HEK293T (cell line): ENCODE data around the gene UVSSA.

Experiments used
- L3MBTL2 ChIP-seq: fragments of 450-650 bp; conservative IDR thresholded peaks from 2 replicates; pipeline ENCODE4 v1.6.1; 2016; ENCODE audit warnings: mild to moderate bottlenecking
- LEF1 ChIP-seq: fragments of 450-650 bp; IDR thresholded peaks from 2 replicates; pipeline ENCODE4 v1.6.1; 2017; ENCODE audit warnings: mild to moderate bottlenecking, borderline replicate concordance
- NFRKB ChIP-seq: fragments of 450-650 bp; IDR thresholded peaks from 2 replicates; pipeline ENCODE4 v1.6.1; 2016; ENCODE audit warnings: mild to moderate bottlenecking, moderate library complexity
- SUZ12 ChIP-seq: fragments of 450-650 bp; IDR thresholded peaks from 2 replicates; pipeline ENCODE4 v1.6.1; 2016; ENCODE audit warnings: mild to moderate bottlenecking
- TARDBP ChIP-seq: fragments of 450-650 bp; IDR thresholded peaks from 2 replicates; pipeline ENCODE4 v1.6.1; 2016
- TF ChIP-seq, protein P1 (sequence below): fragments of 450-650 bp; IDR thresholded peaks from 2 replicates; pipeline ENCODE4 v1.6.1; 2016

DNA sequence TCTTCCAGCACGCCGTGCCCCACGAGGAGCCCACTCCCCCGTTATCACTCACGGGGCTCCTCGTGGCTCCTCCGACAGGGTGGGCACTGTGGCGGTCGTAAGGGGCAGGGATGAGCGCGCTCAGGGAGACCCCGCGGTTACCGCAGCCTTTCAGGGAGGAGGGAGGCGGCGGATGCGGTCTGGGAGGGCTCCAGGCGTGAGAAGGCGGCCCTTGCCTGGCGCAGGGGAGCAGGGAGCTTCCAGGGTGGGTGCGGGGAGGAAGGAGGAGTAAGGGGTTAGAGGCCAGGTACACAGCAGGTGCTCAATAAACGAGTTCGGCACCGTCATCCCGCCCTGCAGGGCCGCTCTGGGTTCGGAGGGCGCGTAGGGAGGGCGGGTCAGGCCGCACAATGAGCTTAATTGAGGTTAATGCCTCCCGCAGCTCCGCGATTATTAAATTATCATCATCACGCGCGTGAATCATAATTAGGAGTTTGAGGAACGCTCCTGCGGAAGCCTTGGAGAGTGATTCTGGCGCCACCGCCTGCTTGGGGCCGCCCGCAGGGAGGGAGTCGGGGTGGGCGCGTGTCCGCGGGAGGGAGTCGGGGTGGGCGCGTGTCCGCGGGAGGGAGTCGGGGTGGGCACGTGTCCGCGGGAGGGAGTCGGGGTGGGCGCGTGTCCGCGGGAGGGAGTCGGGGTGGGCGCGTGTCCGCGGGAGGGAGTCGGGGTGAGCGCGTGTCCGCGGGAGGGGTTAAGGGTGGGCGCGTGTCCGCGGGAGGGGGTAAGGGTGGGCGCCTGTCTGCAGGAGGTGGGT is 66.9 kb downstream of the UVSSA start:
- no peak for TF ChIP-seq L3MBTL2
- no peak for TF ChIP-seq TARDBP
- TF ChIP-seq, protein P1, sequence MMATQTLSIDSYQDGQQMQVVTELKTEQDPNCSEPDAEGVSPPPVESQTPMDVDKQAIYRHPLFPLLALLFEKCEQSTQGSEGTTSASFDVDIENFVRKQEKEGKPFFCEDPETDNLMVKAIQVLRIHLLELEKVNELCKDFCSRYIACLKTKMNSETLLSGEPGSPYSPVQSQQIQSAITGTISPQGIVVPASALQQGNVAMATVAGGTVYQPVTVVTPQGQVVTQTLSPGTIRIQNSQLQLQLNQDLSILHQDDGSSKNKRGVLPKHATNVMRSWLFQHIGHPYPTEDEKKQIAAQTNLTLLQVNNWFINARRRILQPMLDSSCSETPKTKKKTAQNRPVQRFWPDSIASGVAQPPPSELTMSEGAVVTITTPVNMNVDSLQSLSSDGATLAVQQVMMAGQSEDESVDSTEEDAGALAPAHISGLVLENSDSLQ, result no peak
- no peak for TF ChIP-seq NFRKB
- TF ChIP-seq SUZ12, result no peak
- no peak for TF ChIP-seq LEF1
